GM23248 (cell line): ENCODE data around the gene IQGAP2.

Experiments
- EZH2 ChIP-seq: fragments of 200-600 bp; sonication (generic); IDR thresholded peaks from 2 replicates; pipeline ENCODE4 v1.6.1; 2018; ENCODE audit warnings: antibody characterized with exemption, mild to moderate bottlenecking; ENCODE audit not compliant: insufficient read depth, poor library complexity, severe bottlenecking
- EZH2phosphoT487 ChIP-seq: fragments of 200-600 bp; sonication (generic); IDR thresholded peaks from 2 replicates; pipeline ENCODE4 v1.6.1; 2018; ENCODE audit warnings: antibody characterized with exemption, moderate library complexity, mild to moderate bottlenecking, low read depth; ENCODE audit not compliant: insufficient read depth

- TF ChIP-seq EZH2phosphoT487: no peak
- no peak for TF ChIP-seq EZH2
Observed at GRCh38 chr5:76400466-76400865, 2.6 kb upstream of the IQGAP2 start.
